H9 (cell line): ENCODE results near the gene CHI3L2. TPM values are rescaled to one million over a fixed set of nuclear protein-coding genes. Genes with fewer than 3 reads are reported as not detected.

Experiments
- DNase-seq: peaks from one replicate; pipeline ENCODE4 v3.0.0-alpha.2; 2017
- H2AFZ ChIP-seq: one replicate; pipeline ENCODE4 v1.6.1; 2013; ENCODE audit warnings: mild to moderate bottlenecking, low read length, control low read depth, moderate library complexity
- H2AK5ac ChIP-seq: 2 replicates; pipeline ENCODE4 v1.6.1; 2013; ENCODE audit warnings: low read length, control low read depth, mixed read lengths; ENCODE audit not compliant: insufficient read length
- H2BK120ac ChIP-seq: one replicate; pipeline ENCODE4 v1.6.1; 2013; ENCODE audit warnings: low read depth, mild to moderate bottlenecking, low read length, control low read depth, inconsistent platforms; ENCODE audit not compliant: poor library complexity, severe bottlenecking
- H2BK12ac ChIP-seq: 2 replicates; pipeline ENCODE4 v1.6.1; 2013; ENCODE audit warnings: low read length, control low read depth, mixed read lengths, low read depth; ENCODE audit not compliant: insufficient read length
- H2BK15ac ChIP-seq: 2 replicates; pipeline ENCODE4 v1.6.1; 2013; ENCODE audit warnings: low read depth, low read length, control low read depth
- H2BK20ac ChIP-seq: one replicate; pipeline ENCODE4 v1.6.1; 2013; ENCODE audit warnings: low read depth, mild to moderate bottlenecking, low read length, control low read depth, inconsistent platforms; ENCODE audit not compliant: poor library complexity, severe bottlenecking
- H2BK5ac ChIP-seq: 2 replicates; pipeline ENCODE4 v1.6.1; 2013; ENCODE audit warnings: low read length, control low read depth, mixed read lengths; ENCODE audit not compliant: insufficient read length
- H3K14ac ChIP-seq: 2 replicates; pipeline ENCODE4 v1.6.1; 2013; ENCODE audit warnings: low read length, control low read depth; ENCODE audit not compliant: insufficient read depth
- H3K18ac ChIP-seq: 2 replicates; pipeline ENCODE4 v1.6.1; 2013; ENCODE audit warnings: low read depth, mild to moderate bottlenecking, mixed read lengths, low read length, control low read depth; ENCODE audit not compliant: insufficient read length
- H3K23ac ChIP-seq: 2 replicates; pipeline ENCODE4 v1.6.1; 2013; ENCODE audit warnings: low read length, control low read depth, mixed read lengths, low read depth; ENCODE audit not compliant: insufficient read length
- H3K23me2 ChIP-seq: 2 replicates; pipeline ENCODE4 v1.6.1; 2013; ENCODE audit warnings: low read depth, mild to moderate bottlenecking, mixed read lengths, low read length, control low read depth; ENCODE audit not compliant: insufficient read length, poor library complexity, severe bottlenecking
- H3K27ac ChIP-seq: 2 replicates; pipeline ENCODE4 v1.5.1; 2013; ENCODE audit warnings: low read length, control low read depth, mixed read lengths, low read depth; ENCODE audit not compliant: insufficient read length
- H3K27me3 ChIP-seq: 2 replicates; pipeline ENCODE4 v1.6.1; 2013; ENCODE audit warnings: low read length, control low read depth, inconsistent platforms; ENCODE audit not compliant: insufficient read depth
- H3K4ac ChIP-seq: 2 replicates; pipeline ENCODE4 v1.6.1; 2013; ENCODE audit warnings: low read depth, mild to moderate bottlenecking, control low read depth, inconsistent platforms, low read length, moderate library complexity
- H3K4me1 ChIP-seq: 2 replicates; pipeline ENCODE4 v1.6.1; 2013; ENCODE audit warnings: low read length, control low read depth, inconsistent platforms; ENCODE audit not compliant: insufficient read depth
- H3K4me2 ChIP-seq: 2 replicates; pipeline ENCODE4 v1.6.1; 2013; ENCODE audit warnings: low read length, control low read depth, mixed read lengths; ENCODE audit not compliant: insufficient read length, insufficient read depth
- H3K56ac ChIP-seq: 2 replicates; pipeline ENCODE4 v1.6.1; 2013; ENCODE audit warnings: low read depth, mild to moderate bottlenecking, mixed read lengths, low read length, control low read depth; ENCODE audit not compliant: insufficient read length
- H3K79me1 ChIP-seq: 2 replicates; pipeline ENCODE4 v1.6.1; 2013; ENCODE audit warnings: low read depth, mild to moderate bottlenecking, moderate library complexity, low read length, control low read depth, inconsistent platforms; ENCODE audit not compliant: insufficient read depth, poor library complexity, severe bottlenecking
- H3K79me2 ChIP-seq: 2 replicates; pipeline ENCODE4 v1.6.1; 2013; ENCODE audit warnings: low read length, control low read depth, inconsistent platforms; ENCODE audit not compliant: insufficient read depth
- H3K9ac ChIP-seq: 2 replicates; pipeline ENCODE4 v1.6.1; 2013; ENCODE audit warnings: low read length, control low read depth, mixed read lengths; ENCODE audit not compliant: insufficient read length; ENCODE audit errors: extremely low read depth
- H3K9me3 ChIP-seq: one replicate; pipeline ENCODE4 v1.6.1; 2013; ENCODE audit warnings: low read depth, low read length, inconsistent platforms; ENCODE audit not compliant: control insufficient read depth
- H3T11ph ChIP-seq: one replicate; pipeline ENCODE4 v1.6.1; 2013; ENCODE audit warnings: mild to moderate bottlenecking, low read length, control low read depth, inconsistent platforms
- H4K20me1 ChIP-seq: one replicate; pipeline ENCODE4 v1.6.1; 2013; ENCODE audit not compliant: control insufficient read depth, insufficient read length, insufficient read depth
- H4K5ac ChIP-seq: 2 replicates; pipeline ENCODE4 v1.6.1; 2013; ENCODE audit warnings: low read depth, mild to moderate bottlenecking, mixed read lengths, low read length, control low read depth; ENCODE audit not compliant: insufficient read length
- H4K8ac ChIP-seq: replicated peaks from 2 replicates; pipeline ENCODE4 v1.6.1; 2013; ENCODE audit warnings: low read length, control low read depth, mixed read lengths, low read depth; ENCODE audit not compliant: insufficient read length
- H4K91ac ChIP-seq: 2 replicates; pipeline ENCODE4 v1.6.1; 2013; ENCODE audit warnings: low read depth, mild to moderate bottlenecking, moderate library complexity, mixed read lengths, low read length, control low read depth; ENCODE audit not compliant: insufficient read length
- H3K27ac Mint-ChIP-seq, 3 experiments: 2 replicates in 2 of 3; 3 replicates in 1 of 3; pipeline ENCODE4 v1.8.0; 2020 to 2021; ENCODE audit warnings: mixed read lengths in 3 of 3, mild to moderate bottlenecking in 1 of 3, moderate library complexity in 1 of 3
- H3K27me3 Mint-ChIP-seq: 2 replicates; pipeline ENCODE4 v1.8.0; 2021; ENCODE audit warnings: low read depth, mild to moderate bottlenecking, moderate library complexity, mixed read lengths
- H3K36me3 Mint-ChIP-seq, 3 experiments: 2 replicates in 2 of 3; 3 replicates in 1 of 3; pipeline ENCODE4 v1.8.0; 2020 to 2021; ENCODE audit warnings: low read depth in 3 of 3, mixed read lengths in 3 of 3; ENCODE audit not compliant: insufficient read depth in 1 of 3
- H3K4me1 Mint-ChIP-seq, 2 experiments: 2 replicates each; pipeline ENCODE4 v1.8.0; 2020; ENCODE audit warnings: mixed read lengths in 2 of 2
- H3K4me3 Mint-ChIP-seq, 2 experiments: 2 replicates in 1 of 2; 3 replicates in 1 of 2; pipeline ENCODE4 v1.8.0; 2020 to 2021; ENCODE audit warnings: mild to moderate bottlenecking in 2 of 2, mixed read lengths in 2 of 2, moderate library complexity in 1 of 2
- H3K9me3 Mint-ChIP-seq, 2 experiments: 2 replicates in 1 of 2; 3 replicates in 1 of 2; pipeline ENCODE4 v1.8.0; 2020; ENCODE audit warnings: mild to moderate bottlenecking in 2 of 2, mixed read lengths in 2 of 2, moderate library complexity in 1 of 2
- total RNA-seq: library from RNA; stranded (reverse); gene quantifications from 2 replicates; pipeline ENCODE4 v1.2.1, GENCODE V29; 2021
- TF ChIP-seq, protein P1 (sequence below): fragments of 200-600 bp; sonication (generic); conservative IDR thresholded peaks from 3 replicates; pipeline ENCODE4 v1.8.0; 2021; ENCODE audit warnings: antibody characterized with exemption, mild to moderate bottlenecking

The CHI3L2 gene
- total RNA-seq, 1 experiment from 2014 or later = not detected

DNA sequence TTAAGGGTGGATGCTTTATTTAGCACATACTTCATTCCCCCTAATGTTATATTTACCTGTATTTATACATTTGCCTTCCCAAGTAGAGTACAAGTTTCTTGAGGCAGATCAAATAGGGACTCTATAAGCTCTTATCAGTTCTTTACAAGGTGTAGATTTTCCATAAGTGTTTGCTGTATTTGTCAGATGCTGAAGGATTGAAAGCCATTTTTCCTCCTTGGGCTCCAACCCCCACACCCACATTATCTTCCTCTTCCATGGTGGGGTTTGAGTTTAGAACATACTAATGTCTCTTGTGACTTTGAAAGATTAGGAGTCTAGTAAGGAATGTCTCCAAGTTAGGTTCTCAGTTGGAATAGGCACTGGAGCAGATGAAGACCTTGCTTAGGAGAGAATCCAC lies 2.4 kb upstream of the CHI3L2 start:
- no peak overlapping the region for H3K18ac ChIP-seq
- H3K23ac ChIP-seq = no peak overlapping the region
- no peaks in the 10 kb centered on the region for H3K9me3 ChIP-seq
- no peak for DNase-seq
- no peak overlapping the region for H3K14ac ChIP-seq
- no peaks in the 10 kb centered on the region for H3K79me2 ChIP-seq
- no peak overlapping the region for H2BK15ac ChIP-seq
- H3K9ac ChIP-seq = no peak overlapping the region
- H3K4me2 ChIP-seq = no peak overlapping the region
- no peak overlapping the region for H2BK20ac ChIP-seq
- no peak overlapping the region for H4K91ac ChIP-seq
- no peak overlapping the region for H3K56ac ChIP-seq
- no peaks in the 10 kb centered on the region for H3K27me3 ChIP-seq
- Mint-ChIP-seq H3K27me3 (peaks cover 17% of the 10 kb centered on the region), H3K9me3 (no peaks in the 10 kb centered on the region), H3K27ac (no peak overlapping the region), H3K4me1 (peaks cover 39 to 46% of the 10 kb centered on the region in 2 experiments), H3K36me3 (no peaks in the 10 kb centered on the region; a peak in 1 of 7 replicates), H3K4me3 (no peak overlapping the region)
- no peak overlapping the region for H3K27ac ChIP-seq
- peaks cover 2% of the 10 kb centered on the region for H3K4me1 ChIP-seq
- no peak overlapping the region for H3K4ac ChIP-seq
- H2BK120ac ChIP-seq = no peak overlapping the region
- H2BK5ac ChIP-seq = no peak overlapping the region
- TF ChIP-seq, protein P1, sequence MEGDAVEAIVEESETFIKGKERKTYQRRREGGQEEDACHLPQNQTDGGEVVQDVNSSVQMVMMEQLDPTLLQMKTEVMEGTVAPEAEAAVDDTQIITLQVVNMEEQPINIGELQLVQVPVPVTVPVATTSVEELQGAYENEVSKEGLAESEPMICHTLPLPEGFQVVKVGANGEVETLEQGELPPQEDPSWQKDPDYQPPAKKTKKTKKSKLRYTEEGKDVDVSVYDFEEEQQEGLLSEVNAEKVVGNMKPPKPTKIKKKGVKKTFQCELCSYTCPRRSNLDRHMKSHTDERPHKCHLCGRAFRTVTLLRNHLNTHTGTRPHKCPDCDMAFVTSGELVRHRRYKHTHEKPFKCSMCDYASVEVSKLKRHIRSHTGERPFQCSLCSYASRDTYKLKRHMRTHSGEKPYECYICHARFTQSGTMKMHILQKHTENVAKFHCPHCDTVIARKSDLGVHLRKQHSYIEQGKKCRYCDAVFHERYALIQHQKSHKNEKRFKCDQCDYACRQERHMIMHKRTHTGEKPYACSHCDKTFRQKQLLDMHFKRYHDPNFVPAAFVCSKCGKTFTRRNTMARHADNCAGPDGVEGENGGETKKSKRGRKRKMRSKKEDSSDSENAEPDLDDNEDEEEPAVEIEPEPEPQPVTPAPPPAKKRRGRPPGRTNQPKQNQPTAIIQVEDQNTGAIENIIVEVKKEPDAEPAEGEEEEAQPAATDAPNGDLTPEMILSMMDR = no peak
- H2AFZ ChIP-seq = no peak overlapping the region
- H3T11ph ChIP-seq = no peak overlapping the region
- no peak overlapping the region for H4K8ac ChIP-seq
- no peak overlapping the region for H4K5ac ChIP-seq
- H3K23me2 ChIP-seq = no peaks in the 10 kb centered on the region
- H2AK5ac ChIP-seq = no peak overlapping the region
- H4K20me1 ChIP-seq = no peaks in the 10 kb centered on the region
- H2BK12ac ChIP-seq = no peak overlapping the region
- H3K79me1 ChIP-seq = no peaks in the 10 kb centered on the region
